Measurements from ENCODE around the gene C11orf86. TPM values are rescaled to one million over a fixed set of nuclear protein-coding genes. Genes with fewer than 3 reads are reported as not detected.

The C11orf86 gene
- not detected in 2 replicates for total RNA-seq

- Mint-ChIP-seq H3K27ac (no peak within 1 kb of the TSS), H3K4me1 (ENCODE audit: low read depth) (peaks cover 14% of the 10 kb centered on the region), H3K36me3 (ENCODE audit: low read depth) (no peaks in the 10 kb centered on the region), H3K27me3 (ENCODE audit: low read depth) (peaks cover 1% of the 10 kb centered on the region), H3K4me3 (ENCODE audit: low read depth) (no peak within 1 kb of the TSS), H3K9me3 (no peaks in the 10 kb centered on the region)
- intact Hi-C loops (cut with micrococcal nuclease), result loop anchor here (10.0 kb wide), 1 partner anchor 80 kb away; no protein-coding TSS in a partner anchor
- no peak for DNase-seq (ENCODE audit: low spot score)
Measured at GRCh38 chr11:66974724-66975404, at the start of gene C11orf86. Gene C11orf86, plus strand, starts transcription at chr11:66975304. Its CDS starts 59 bp downstream, at chr11:66975363.

- Mint-ChIP-seq H3K4me3 (ENCODE audit: low read depth) (no peak overlapping the region), H3K27ac (no peak overlapping the region), H3K4me1 (ENCODE audit: low read depth) (no peaks in the 10 kb centered on the region), H3K9me3 (no peaks in the 10 kb centered on the region), H3K27me3 (ENCODE audit: low read depth) (peaks cover 7% of the 10 kb centered on the region), H3K36me3 (ENCODE audit: low read depth) (no peaks in the 10 kb centered on the region)
- intact Hi-C loops (cut with micrococcal nuclease), result no loop called here
- no peak for DNase-seq (ENCODE audit: low spot score)
Measured at GRCh38 chr11:66929753-66930152, 45.4 kb upstream of the C11orf86 start.

GRCh38 chr11:66932543-66932942 is 42.6 kb upstream of the C11orf86 start:
- no peaks in the 10 kb centered on the region for H3K4me1 Mint-ChIP-seq (ENCODE audit: low read depth)
- H3K9me3 Mint-ChIP-seq, result no peaks in the 10 kb centered on the region
- no peaks in the 10 kb centered on the region for H3K36me3 Mint-ChIP-seq (ENCODE audit: low read depth)
- H3K27ac Mint-ChIP-seq, result no peak overlapping the region
- intact Hi-C loops (cut with micrococcal nuclease), result no loop called here
- no peak overlapping the region for H3K4me3 Mint-ChIP-seq (ENCODE audit: low read depth)
- DNase-seq (ENCODE audit: low spot score), result no peak
- H3K27me3 Mint-ChIP-seq (ENCODE audit: low read depth), result peaks cover 7% of the 10 kb centered on the region

- Mint-ChIP-seq H3K36me3 (ENCODE audit: low read depth) (no peaks in the 10 kb centered on the region), H3K27me3 (ENCODE audit: low read depth) (peaks cover 7% of the 10 kb centered on the region), H3K4me3 (ENCODE audit: low read depth) (no peak overlapping the region), H3K27ac (no peak overlapping the region), H3K4me1 (ENCODE audit: low read depth) (no peaks in the 10 kb centered on the region), H3K9me3 (no peaks in the 10 kb centered on the region)
- intact Hi-C loops (cut with micrococcal nuclease), result no loop called here
- no peak for DNase-seq (ENCODE audit: low spot score)
Measured at GRCh38 chr11:66933531-66933930, 41.6 kb upstream of the C11orf86 start.

GRCh38 chr11:66934950-66935779 is 39.9 kb upstream of the C11orf86 start:
- peaks cover 7% of the 10 kb centered on the region for H3K27me3 Mint-ChIP-seq (ENCODE audit: low read depth)
- intact Hi-C loops (cut with micrococcal nuclease), result no loop called here
- no peak for DNase-seq (ENCODE audit: low spot score)
- no peaks in the 10 kb centered on the region for H3K9me3 Mint-ChIP-seq
- no peaks in the 10 kb centered on the region for H3K4me1 Mint-ChIP-seq (ENCODE audit: low read depth)
- no peak overlapping the region for H3K27ac Mint-ChIP-seq
- no peak overlapping the region for H3K4me3 Mint-ChIP-seq (ENCODE audit: low read depth)
- no peaks in the 10 kb centered on the region for H3K36me3 Mint-ChIP-seq (ENCODE audit: low read depth)

- H3K9me3 Mint-ChIP-seq, result no peaks in the 10 kb centered on the region
- intact Hi-C loops (cut with micrococcal nuclease), result no loop called here
- H3K27ac Mint-ChIP-seq, result no peak overlapping the region
Measured at GRCh38 chr11:66936311-66936711, 38.8 kb upstream of the C11orf86 start.

GRCh38 chr11:66937193-66937733 is 37.8 kb upstream of the C11orf86 start:
- H3K9me3 Mint-ChIP-seq, result no peaks in the 10 kb centered on the region
- H3K4me1 Mint-ChIP-seq (ENCODE audit: low read depth), result no peaks in the 10 kb centered on the region
- no peak overlapping the region for H3K27ac Mint-ChIP-seq
- no peaks in the 10 kb centered on the region for H3K36me3 Mint-ChIP-seq (ENCODE audit: low read depth)
- peaks cover 7% of the 10 kb centered on the region for H3K27me3 Mint-ChIP-seq (ENCODE audit: low read depth)
- no peak for DNase-seq (ENCODE audit: low spot score)
- intact Hi-C loops (cut with micrococcal nuclease), result no loop called here
- H3K4me3 Mint-ChIP-seq (ENCODE audit: low read depth), result no peak overlapping the region

More at GRCh38 chr11:66936311-66936711, 38.8 kb upstream of the C11orf86 start:
- no peak overlapping the region for H3K4me3 Mint-ChIP-seq (ENCODE audit: low read depth)
- H3K27me3 Mint-ChIP-seq (ENCODE audit: low read depth), result peaks cover 7% of the 10 kb centered on the region
- H3K36me3 Mint-ChIP-seq (ENCODE audit: low read depth), result no peaks in the 10 kb centered on the region
- no peaks in the 10 kb centered on the region for H3K4me1 Mint-ChIP-seq (ENCODE audit: low read depth)
- DNase-seq (ENCODE audit: low spot score), result no peak

- no peaks in the 10 kb centered on the region for H3K36me3 Mint-ChIP-seq (ENCODE audit: low read depth)
- no peak overlapping the region for H3K27ac Mint-ChIP-seq
- DNase-seq (ENCODE audit: low spot score), result no peak
- H3K27me3 Mint-ChIP-seq (ENCODE audit: low read depth), result peaks cover 5% of the 10 kb centered on the region
- no peak overlapping the region for H3K4me3 Mint-ChIP-seq (ENCODE audit: low read depth)
- intact Hi-C loops (cut with micrococcal nuclease), result no loop called here
- H3K9me3 Mint-ChIP-seq, result no peaks in the 10 kb centered on the region
- no peaks in the 10 kb centered on the region for H3K4me1 Mint-ChIP-seq (ENCODE audit: low read depth)
Measured at GRCh38 chr11:66938582-66939135, 36.4 kb upstream of the C11orf86 start.

- Mint-ChIP-seq H3K27me3 (ENCODE audit: low read depth) (no peaks in the 10 kb centered on the region), H3K27ac (no peak overlapping the region), H3K9me3 (no peaks in the 10 kb centered on the region), H3K4me1 (ENCODE audit: low read depth) (peaks cover 4% of the 10 kb centered on the region), H3K36me3 (ENCODE audit: low read depth) (no peaks in the 10 kb centered on the region), H3K4me3 (ENCODE audit: low read depth) (no peak overlapping the region)
- intact Hi-C loops (cut with micrococcal nuclease), result no loop called here
- no peak for DNase-seq (ENCODE audit: low spot score)
Measured at GRCh38 chr11:66950112-66950535, 25.0 kb upstream of the C11orf86 start.

- Mint-ChIP-seq H3K4me1 (ENCODE audit: low read depth) (peaks cover 4% of the 10 kb centered on the region), H3K9me3 (no peaks in the 10 kb centered on the region), H3K36me3 (ENCODE audit: low read depth) (no peaks in the 10 kb centered on the region), H3K4me3 (ENCODE audit: low read depth) (no peak overlapping the region), H3K27me3 (ENCODE audit: low read depth) (no peaks in the 10 kb centered on the region), H3K27ac (no peak overlapping the region)
- no peak for DNase-seq (ENCODE audit: low spot score)
- intact Hi-C loops (cut with micrococcal nuclease), result no loop called here
Measured at GRCh38 chr11:66951135-66951534, 24.0 kb upstream of the C11orf86 start.

GRCh38 chr11:66951927-66952337 is 23.2 kb upstream of the C11orf86 start:
- intact Hi-C loops (cut with micrococcal nuclease), result no loop called here
- H3K9me3 Mint-ChIP-seq, result no peaks in the 10 kb centered on the region
- no peaks in the 10 kb centered on the region for H3K27me3 Mint-ChIP-seq (ENCODE audit: low read depth)
- no peak for DNase-seq (ENCODE audit: low spot score)
- no peak overlapping the region for H3K27ac Mint-ChIP-seq
- no peak overlapping the region for H3K4me3 Mint-ChIP-seq (ENCODE audit: low read depth)
- H3K36me3 Mint-ChIP-seq (ENCODE audit: low read depth), result no peaks in the 10 kb centered on the region
- H3K4me1 Mint-ChIP-seq (ENCODE audit: low read depth), result peaks cover 8% of the 10 kb centered on the region

- H3K36me3 Mint-ChIP-seq (ENCODE audit: low read depth), result no peaks in the 10 kb centered on the region
- intact Hi-C loops (cut with micrococcal nuclease), result no loop called here
- no peaks in the 10 kb centered on the region for H3K27me3 Mint-ChIP-seq (ENCODE audit: low read depth)
- H3K27ac Mint-ChIP-seq, result no peak overlapping the region
- peaks cover 11% of the 10 kb centered on the region for H3K4me1 Mint-ChIP-seq (ENCODE audit: low read depth)
- H3K4me3 Mint-ChIP-seq (ENCODE audit: low read depth), result no peak overlapping the region
- DNase-seq (ENCODE audit: low spot score), result no peak
- H3K9me3 Mint-ChIP-seq, result no peaks in the 10 kb centered on the region
Measured at GRCh38 chr11:66953081-66953833, 21.8 kb upstream of the C11orf86 start.

Measured in activated T-helper 2 cell treated with anti-CD3 and anti-CD28 coated beads, Interferon-gamma antibody, Interleukin-2, Interleukin-4, amounts not matched to agents 10 μg/mL and 5 μg/mL and 100 μg/mL, durations not matched to agents 14 hours and 24 hours and 36 hours (primary cell).